Measurements from ENCODE around the gene EPHA6.

The EPHA6 gene

GRCh38 chr3:97721446-97721845, 907.1 kb downstream of the EPHA6 start:
- no peak for DNase-seq

GRCh38 chr3:97736928-97737327, 922.5 kb downstream of the EPHA6 start:
- DNase-seq: no peak

GRCh38 chr3:97738761-97739160, 924.4 kb downstream of the EPHA6 start:
- DNase-seq: no peak

GRCh38 chr3:97742036-97742435, 927.6 kb downstream of the EPHA6 start:
- DNase-seq: no peak

- DNase-seq: no peak
Measured at GRCh38 chr3:97744289-97744688, 929.9 kb downstream of the EPHA6 start.

GRCh38 chr3:97763586-97764406, 949.4 kb downstream of the EPHA6 start:
- no peak for DNase-seq

GRCh38 chr3:97764407-97765238, 950.2 kb downstream of the EPHA6 start, which contains the start of gene ARL6:
Gene ARL6, plus strand, starts transcription at chr3:97764758. Its CDS starts 3,350 bp downstream, at chr3:97768108.
- DNase-seq: peak; percentile 70

GRCh38 chr3:97765336-97765735, 950.9 kb downstream of the EPHA6 start:
- DNase-seq: no peak

GRCh38 chr3:97772926-97773325, 958.5 kb downstream of the EPHA6 start:
- DNase-seq: no peak

GRCh38 chr3:97778152-97778551, 963.8 kb downstream of the EPHA6 start:
- no peak for DNase-seq

GRCh38 chr3:97793420-97794019, 979.1 kb downstream of the EPHA6 start:
- DNase-seq: peak; percentile 4

- no peak for DNase-seq
Measured at GRCh38 chr3:97795951-97796350, 981.6 kb downstream of the EPHA6 start.

All from GDM1 (cell line).